Pancreas (tissue), 10 donors: Measurements from ENCODE around the gene FILIP1. TPM values are rescaled to one million over a fixed set of nuclear protein-coding genes. Genes with fewer than 3 reads are reported as not detected.

Experiments
- ATAC-seq, 4 donors: fragments of 200-7000 bp; cut with Tn5 transposase; one replicate each; pipeline versions ENCODE4 v1.8.0 to v1.9.1; 2020; ENCODE audit warnings: mild to moderate bottlenecking in 4 of 4, moderate library complexity in 4 of 4
- DNase-seq, 6 donors: peaks; one replicate each; pipeline ENCODE4 v3.0.0-alpha.2; 2020
- FAIRE-seq: peaks from 2 replicates; lab custom pipeline; 2012; peaks lifted over from hg19 to GRCh38; lab: Jason Lieb, UNC
- H3K27ac ChIP-seq, 4 donors: fragments of 200-600 bp; sonication (generic); 1 replicate in 3 of 4; 2 replicates in 1 of 4; pipeline versions ENCODE4 v1.5.0 to v1.8.0; 2020
- H3K27me3 ChIP-seq, 4 donors: fragments of 200-600 bp; one replicate each; pipeline ENCODE4 v1.8.0; 2021
- H3K36me3 ChIP-seq, 3 donors: fragments of 200-600 bp; sonication (generic) in 1 of 3; one replicate each; pipeline versions ENCODE4 v1.5.0 to v1.8.0; 2020 to 2021
- H3K4me1 ChIP-seq, 3 donors: fragments of 200-600 bp; one replicate each; pipeline ENCODE4 v1.8.0; 2021
- H3K4me3 ChIP-seq, 4 donors: fragments of 200-600 bp; sonication (generic) in 2 of 4; one replicate each; pipeline versions ENCODE4 v1.5.0 to v1.8.0; 2020 to 2021
- H3K9me3 ChIP-seq, 4 donors: fragments of 200-600 bp; one replicate each; pipeline ENCODE4 v1.8.0; 2021
- WGBS, 2 donors: extraction: QIAGEN DNeasy Blood & Tissue Kit; methylation state at CpG; one replicate each; pipeline ENCODE4 v1.1.7; 2013; 5-methylcytosine and 5-hydroxymethylcytosine counted together
- intact Hi-C, 3 donors: fragments of 100-400 bp; cut with DNase I; formaldehyde crosslinking; loops; one replicate each; pipeline versions ENCODE4 v1.11.1 to v1.14.2; 2022
- polyA plus RNA-seq, 2 donors: library from polyadenylated mRNA; stranded (reverse); fragments of 200-250 nt; gene quantifications; one replicate each; pipeline ENCODE4 v1.2.3, GENCODE V29; 2013
- total RNA-seq, 6 donors: library from RNA; stranded (reverse); fragmentation: NEBNext Ultra II Directional in 4 of 6; extraction: Animal tissue kit (Norgen Biotek cat#: 25700) in 4 of 6; gene quantifications; one replicate each; pipeline versions ENCODE4 v1.2.1 to v1.2.4, GENCODE V29; 2021 to 2023
- TF ChIP-seq, protein P1 (sequence below), 4 donors: fragments of 200-600 bp; sonication (generic) in 3 of 4; IDR thresholded peaks; one replicate each; pipeline versions ENCODE4 v1.5.0 to v1.8.0; 2021; ENCODE audit warnings: antibody characterized with exemption in 4 of 4
- donor health status: healthy with polysubstance abuse.
- donor health status: DM: no; HTN: no; CAD: no; lungs with moderate emphysema.
- donor health status: DM: no; HTN: no; CAD: no.
- donor health status: control.
- donor health status: control.
- donor health status: Bipolar disorder and iron deficiency.
- donor health status: DM: yes; HTN: yes; CAD: no.
- donor health status: DM: no; HTN: no; CAD: no.
- donor health status: DM: no; HTN: no; CAD: no.
- donor health status: DM: yes; HTN: yes; CAD: no.

The FILIP1 gene
- total and polyA plus RNA-seq, 8 donors, result 0.33 to 3.6 (median 1.5) TPM

DNA sequence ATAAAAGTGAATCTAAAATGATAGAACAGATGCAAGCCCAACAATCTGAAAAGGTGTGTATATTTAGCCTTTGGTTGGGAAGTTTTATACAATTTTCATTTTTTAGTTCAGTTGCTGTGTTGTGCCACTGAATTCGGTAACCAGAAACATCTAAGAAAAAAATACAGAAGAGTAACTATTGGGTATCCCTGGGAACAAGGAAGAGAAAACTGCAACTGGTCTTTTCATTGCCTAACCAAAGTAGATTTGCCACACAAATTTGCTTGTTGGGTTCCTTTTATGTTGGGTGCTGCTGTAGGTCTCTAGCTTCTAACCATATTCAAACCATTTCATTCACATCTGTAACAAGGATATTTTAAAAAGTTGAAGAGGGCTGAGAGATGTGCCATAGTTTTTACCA lies 206.2 kb downstream of the FILIP1 start:
- Histone ChIP-seq H3K36me3 (no peaks in the 10 kb centered on the region), H3K4me3 (no peak overlapping the region), H3K27me3 (no peaks in the 10 kb centered on the region), H3K9me3 (no peaks in the 10 kb centered on the region), H3K27ac (peak overlapping the region in 1 of 4 donors; percentile 0), H3K4me1 (peaks cover 8 to 48% (median 32%) of the 10 kb centered on the region in 3 donors)
- intact Hi-C loops, result no loop called here
- TF ChIP-seq, protein P1, sequence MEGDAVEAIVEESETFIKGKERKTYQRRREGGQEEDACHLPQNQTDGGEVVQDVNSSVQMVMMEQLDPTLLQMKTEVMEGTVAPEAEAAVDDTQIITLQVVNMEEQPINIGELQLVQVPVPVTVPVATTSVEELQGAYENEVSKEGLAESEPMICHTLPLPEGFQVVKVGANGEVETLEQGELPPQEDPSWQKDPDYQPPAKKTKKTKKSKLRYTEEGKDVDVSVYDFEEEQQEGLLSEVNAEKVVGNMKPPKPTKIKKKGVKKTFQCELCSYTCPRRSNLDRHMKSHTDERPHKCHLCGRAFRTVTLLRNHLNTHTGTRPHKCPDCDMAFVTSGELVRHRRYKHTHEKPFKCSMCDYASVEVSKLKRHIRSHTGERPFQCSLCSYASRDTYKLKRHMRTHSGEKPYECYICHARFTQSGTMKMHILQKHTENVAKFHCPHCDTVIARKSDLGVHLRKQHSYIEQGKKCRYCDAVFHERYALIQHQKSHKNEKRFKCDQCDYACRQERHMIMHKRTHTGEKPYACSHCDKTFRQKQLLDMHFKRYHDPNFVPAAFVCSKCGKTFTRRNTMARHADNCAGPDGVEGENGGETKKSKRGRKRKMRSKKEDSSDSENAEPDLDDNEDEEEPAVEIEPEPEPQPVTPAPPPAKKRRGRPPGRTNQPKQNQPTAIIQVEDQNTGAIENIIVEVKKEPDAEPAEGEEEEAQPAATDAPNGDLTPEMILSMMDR (IDR thresholded peaks at IDR 0.05), result no peak
- FAIRE-seq (no peak), ATAC-seq (no peak), DNase-seq (no peak)
- WGBS, 2 donors, result 80 to 97% methylated on average over 1 of the region's 1 CpG

DNA sequence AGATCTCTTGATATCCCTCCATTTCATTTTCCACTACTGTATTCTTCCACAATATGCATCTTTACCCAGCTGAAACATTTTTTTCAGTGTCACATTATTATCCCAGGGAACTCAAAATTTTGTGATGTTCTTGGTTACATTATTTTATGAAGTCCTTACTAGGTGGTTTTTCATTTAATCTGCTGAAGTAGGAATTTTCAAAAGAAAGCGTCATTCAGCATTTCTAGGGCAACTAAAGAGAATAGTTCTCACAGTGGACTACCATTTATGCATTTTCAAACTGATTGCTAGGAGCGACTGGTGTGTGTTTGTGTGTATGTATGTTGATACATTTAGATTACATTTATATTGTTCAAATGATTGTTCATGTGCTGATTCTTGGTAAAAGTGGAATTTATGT lies 206.6 kb downstream of the FILIP1 start:
- Histone ChIP-seq H3K27ac (no peak overlapping the region), H3K27me3 (no peaks in the 10 kb centered on the region), H3K4me3 (no peak overlapping the region), H3K4me1 (peaks cover 10 to 53% (median 36%) of the 10 kb centered on the region in 3 donors), H3K36me3 (no peaks in the 10 kb centered on the region), H3K9me3 (no peaks in the 10 kb centered on the region)
- WGBS, 2 donors, result 83 to 94% methylated on average over 2 of the region's 2 CpGs
- TF ChIP-seq, protein P1 (IDR thresholded peaks at IDR 0.05), result no peak
- no peak for DNase-seq
- intact Hi-C loops, result no loop called here
- no peak for FAIRE-seq
- ATAC-seq, result no peak

DNA sequence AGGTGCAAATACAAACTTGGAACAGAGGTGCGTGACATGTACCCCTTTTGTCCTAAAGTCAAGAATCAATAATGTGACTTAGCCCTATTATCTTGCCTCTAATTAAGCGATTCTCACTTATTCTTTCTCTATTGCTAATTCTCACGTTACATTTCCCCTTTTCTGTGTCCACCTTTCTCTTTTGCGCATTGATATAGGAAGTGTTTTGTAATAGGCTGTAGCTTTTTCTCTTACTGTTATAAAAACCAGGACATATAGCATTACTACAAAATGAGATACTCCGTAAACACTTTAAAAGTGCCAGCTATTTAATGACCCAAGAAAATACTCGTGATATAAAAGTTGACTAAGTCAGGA lies 208.3 kb downstream of the FILIP1 start:
- intact Hi-C loops, result no loop called here
- ATAC-seq (peak in 1 of 4 donors; percentile 13), DNase-seq (no peak), FAIRE-seq (no peak)
- Histone ChIP-seq H3K9me3 (no peaks in the 10 kb centered on the region), H3K4me3 (peak overlapping the region; percentile 40 to 78 (median 50)), H3K36me3 (no peaks in the 10 kb centered on the region), H3K4me1 (peaks cover 11 to 51% (median 45%) of the 10 kb centered on the region in 3 donors), H3K27ac (peak overlapping the region; percentile 79 to 94 (median 87)), H3K27me3 (no peaks in the 10 kb centered on the region)
- TF ChIP-seq, protein P1 (IDR thresholded peaks at IDR 0.05), result no peak
- 1% methylated on average over 6 of the region's 6 CpGs for WGBS, 2 donors

DNA sequence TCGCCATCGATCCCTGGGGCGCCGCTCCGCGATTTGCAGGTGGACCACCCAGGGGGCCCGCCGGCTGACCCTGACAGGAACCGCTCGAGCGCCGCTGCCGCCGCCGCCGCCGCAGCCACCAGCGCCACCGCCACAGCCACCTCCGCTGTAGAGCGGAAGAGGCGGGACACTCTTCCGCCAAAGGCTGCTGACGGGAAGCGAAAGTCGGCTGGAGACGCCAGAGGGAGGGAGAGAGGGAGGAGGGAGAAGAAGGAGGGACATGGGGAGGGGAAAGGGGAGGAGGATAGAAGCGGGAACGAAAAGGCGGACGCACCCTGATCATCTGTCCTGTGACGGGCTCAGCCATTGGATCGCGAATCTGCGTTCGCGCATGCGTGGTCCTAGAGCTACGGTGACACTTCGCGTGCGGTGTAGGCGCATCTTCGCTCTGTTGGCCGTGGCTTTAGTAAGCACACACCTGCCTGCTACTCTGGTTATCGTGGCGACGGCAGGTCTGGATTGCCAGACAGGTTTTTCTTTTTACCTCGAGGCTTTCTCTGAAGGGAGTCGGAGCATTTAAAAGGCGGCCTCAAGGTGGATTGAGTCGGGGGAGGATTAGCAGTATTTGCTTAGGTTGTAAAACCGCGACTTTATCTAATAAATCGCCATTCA lies 208.8 kb downstream of the FILIP1 start, which contains the start of gene TMEM30A:
TMEM30A (minus strand) TSS at position 161 of the 651 bp plus-strand sequence; CDS start at position 7, 154 bp downstream.
- Histone ChIP-seq H3K27ac (peak within 1 kb of the TSS; percentile 79 to 94 (median 87)), H3K27me3 (no peaks in the 10 kb centered on the region), H3K4me3 (peak within 1 kb of the TSS; percentile 59 to 88 (median 79)), H3K36me3 (no peaks in the 10 kb centered on the region), H3K4me1 (peaks cover 8 to 50% (median 45%) of the 10 kb centered on the region in 3 donors), H3K9me3 (no peaks in the 10 kb centered on the region)
- ATAC-seq, result peak; percentile 96 to 98 (median 98)
- DNase-seq, result peak; percentile 95 to 99 (median 97)
- TF ChIP-seq, protein P1 (IDR thresholded peaks at IDR 0.05), result no peak
- FAIRE-seq, result peak; percentile 95
- WGBS, 2 donors, result 0% methylated on average over 55 of the region's 55 CpGs
- intact Hi-C loops, result no loop called here
